22Rv1 (cell line): ENCODE data around the gene DDB1.
A peak's percentile ranks its signal among the peaks of the same experiment; 100 is the strongest.

ENCODE experiments used
- H3K27ac ChIP-seq: fragments of 450-650 bp; 2 replicates; pipeline ENCODE4 v1.5.1; 2017
- ZFX ChIP-seq: fragments of 450-650 bp; IDR thresholded peaks from 2 replicates; pipeline ENCODE4 v1.6.1; 2017; ENCODE audit warnings: antibody characterized with exemption, borderline replicate concordance
- TF ChIP-seq, protein P1 (sequence below): fragments of 450-650 bp; IDR thresholded peaks from 2 replicates; pipeline ENCODE4 v1.5.1; 2017; ENCODE audit warnings: mild to moderate bottlenecking

Gene DDB1

DNA sequence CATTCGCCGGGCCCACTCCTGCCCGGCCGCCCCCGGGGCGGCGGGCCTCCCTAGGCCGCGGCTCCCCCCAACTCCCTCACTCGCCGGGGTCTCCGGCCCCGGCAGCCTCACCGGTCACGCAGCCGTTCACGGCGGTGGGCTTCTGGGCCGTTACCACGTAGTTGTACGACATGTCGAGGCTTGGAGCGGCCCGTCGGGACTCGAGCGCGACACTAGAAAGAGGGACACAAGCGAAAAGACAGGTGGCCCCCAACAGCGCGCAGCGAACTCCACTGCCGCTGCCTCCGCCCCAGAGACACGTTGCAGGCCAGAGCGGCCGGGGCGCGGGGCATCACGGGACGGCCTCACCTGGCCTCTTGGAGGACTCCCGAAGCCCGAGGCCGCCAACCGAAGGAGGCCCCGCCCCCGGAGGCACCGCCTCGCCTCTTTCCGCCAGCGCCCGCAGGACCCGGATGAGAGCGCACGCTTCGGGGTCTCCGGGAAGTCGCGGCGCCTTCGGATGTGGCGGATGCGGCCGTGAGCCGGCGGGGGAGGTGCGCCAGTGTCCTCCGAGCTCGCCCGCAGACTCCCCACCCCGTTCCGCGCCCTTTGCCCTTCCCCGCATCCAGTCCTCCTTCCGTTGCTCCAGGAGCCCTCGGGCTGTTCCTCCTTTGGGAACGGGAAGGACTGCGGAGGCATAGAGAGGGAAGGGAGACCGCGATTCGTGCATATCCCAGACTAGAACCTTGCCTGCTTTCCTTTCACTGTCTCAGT lies at the start of gene DDB1, which contains the start of gene TKFC:
TSS of gene DDB1 (minus strand) at position 309 of the 753 bp plus-strand sequence. CDS start at position 172, 137 bp downstream.
TSS of gene TKFC (plus strand) at position 432 of the 753 bp plus-strand sequence. CDS start 1,501 bp downstream, outside the sequence.
- H3K27ac ChIP-seq: peak within 1 kb of the TSS; percentile 84

DNA sequence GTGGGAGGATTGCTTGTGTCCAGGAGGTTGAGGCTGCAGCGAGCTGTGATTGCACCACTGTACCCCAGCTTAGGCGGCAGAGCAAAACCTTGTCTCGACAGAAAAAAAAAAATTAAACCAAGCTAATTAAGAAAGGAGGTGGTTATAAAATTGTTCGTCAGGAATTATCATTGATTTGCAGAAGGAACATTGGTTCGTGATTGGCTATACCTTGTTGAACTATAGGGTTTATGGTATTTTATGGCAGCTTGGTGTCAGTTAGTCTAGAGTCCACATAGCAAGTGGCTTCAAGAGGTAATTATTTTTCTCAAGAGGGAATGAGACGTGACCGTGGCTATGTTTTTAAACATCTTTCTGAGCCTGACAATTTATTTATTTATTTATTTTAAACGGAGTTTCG lies 48.0 kb upstream of the DDB1 start:
- TF ChIP-seq, protein P1, sequence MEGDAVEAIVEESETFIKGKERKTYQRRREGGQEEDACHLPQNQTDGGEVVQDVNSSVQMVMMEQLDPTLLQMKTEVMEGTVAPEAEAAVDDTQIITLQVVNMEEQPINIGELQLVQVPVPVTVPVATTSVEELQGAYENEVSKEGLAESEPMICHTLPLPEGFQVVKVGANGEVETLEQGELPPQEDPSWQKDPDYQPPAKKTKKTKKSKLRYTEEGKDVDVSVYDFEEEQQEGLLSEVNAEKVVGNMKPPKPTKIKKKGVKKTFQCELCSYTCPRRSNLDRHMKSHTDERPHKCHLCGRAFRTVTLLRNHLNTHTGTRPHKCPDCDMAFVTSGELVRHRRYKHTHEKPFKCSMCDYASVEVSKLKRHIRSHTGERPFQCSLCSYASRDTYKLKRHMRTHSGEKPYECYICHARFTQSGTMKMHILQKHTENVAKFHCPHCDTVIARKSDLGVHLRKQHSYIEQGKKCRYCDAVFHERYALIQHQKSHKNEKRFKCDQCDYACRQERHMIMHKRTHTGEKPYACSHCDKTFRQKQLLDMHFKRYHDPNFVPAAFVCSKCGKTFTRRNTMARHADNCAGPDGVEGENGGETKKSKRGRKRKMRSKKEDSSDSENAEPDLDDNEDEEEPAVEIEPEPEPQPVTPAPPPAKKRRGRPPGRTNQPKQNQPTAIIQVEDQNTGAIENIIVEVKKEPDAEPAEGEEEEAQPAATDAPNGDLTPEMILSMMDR: no peak
- TF ChIP-seq ZFX: no peak

More for the DNA sequence above, at the start of gene DDB1, which contains the start of gene TKFC:
- TF ChIP-seq, protein P1: no peak
- no peak for TF ChIP-seq ZFX

DNA sequence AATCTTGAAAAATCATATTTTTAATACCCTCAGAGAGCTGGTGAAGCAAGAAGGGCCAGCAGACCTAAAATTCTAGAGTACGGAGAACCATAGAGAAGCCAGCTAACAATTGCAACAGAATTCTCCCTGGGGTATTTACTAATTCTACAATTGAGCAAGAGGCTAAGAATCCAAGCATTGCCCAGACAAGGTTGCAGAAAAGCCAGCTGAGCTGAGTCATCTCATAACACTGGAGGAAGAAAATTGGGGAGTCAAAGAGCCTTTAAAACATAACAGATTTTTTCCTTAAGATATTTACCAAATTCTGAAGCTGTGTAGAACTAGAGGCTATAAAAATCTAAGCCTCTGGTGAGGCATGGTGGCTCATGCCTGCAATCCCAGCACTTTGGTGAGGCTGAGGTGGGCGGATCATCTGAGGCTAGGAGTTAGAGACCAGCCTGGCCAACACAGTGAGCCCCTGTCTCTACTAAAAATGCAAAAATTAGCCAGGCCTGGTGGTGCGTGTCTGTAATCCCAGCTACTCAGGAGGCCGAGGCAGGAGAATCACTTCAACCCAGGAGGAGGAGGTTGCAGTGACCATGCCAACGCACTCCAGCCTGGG lies 45.9 kb upstream of the DDB1 start:
- H3K27ac ChIP-seq: no peak overlapping the region
- TF ChIP-seq ZFX: no peak
- TF ChIP-seq, protein P1: no peak

More for the DNA sequence above, 48.0 kb upstream of the DDB1 start:
- no peak overlapping the region for H3K27ac ChIP-seq

DNA sequence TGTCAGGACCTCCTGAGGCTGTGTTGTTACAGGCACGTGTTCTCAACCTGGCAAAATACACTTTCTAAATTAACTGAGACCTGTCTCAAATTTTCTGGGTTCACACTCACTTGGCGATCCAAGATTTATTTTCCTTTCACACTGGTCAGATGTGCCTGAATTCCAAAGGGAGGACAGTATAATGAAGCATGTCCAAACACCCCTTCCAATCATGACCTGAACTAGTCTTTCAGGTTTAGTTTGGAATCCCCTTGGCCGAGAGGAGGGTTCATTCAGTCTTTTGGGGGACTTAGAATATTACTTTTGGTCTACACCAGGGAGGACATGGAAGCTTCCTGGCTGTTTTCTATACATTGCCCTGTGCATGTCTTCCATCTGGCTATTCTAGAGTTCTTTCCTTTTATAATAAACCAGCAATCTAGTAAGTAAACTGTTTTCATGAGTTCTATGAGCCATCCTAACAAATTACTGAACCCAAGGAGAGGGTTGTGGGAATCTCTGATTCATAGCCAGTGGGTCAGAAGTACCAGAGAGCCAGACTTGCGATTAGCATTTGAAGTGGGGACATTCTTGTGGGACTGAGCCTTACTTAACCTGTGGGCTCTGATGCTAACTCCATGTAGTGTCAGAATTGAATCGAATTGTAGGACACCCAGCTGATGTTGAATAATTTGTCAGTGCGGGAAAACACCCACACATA lies 44.7 kb upstream of the DDB1 start:
- no peak overlapping the region for H3K27ac ChIP-seq
- no peak for TF ChIP-seq ZFX
- TF ChIP-seq, protein P1: no peak

DNA sequence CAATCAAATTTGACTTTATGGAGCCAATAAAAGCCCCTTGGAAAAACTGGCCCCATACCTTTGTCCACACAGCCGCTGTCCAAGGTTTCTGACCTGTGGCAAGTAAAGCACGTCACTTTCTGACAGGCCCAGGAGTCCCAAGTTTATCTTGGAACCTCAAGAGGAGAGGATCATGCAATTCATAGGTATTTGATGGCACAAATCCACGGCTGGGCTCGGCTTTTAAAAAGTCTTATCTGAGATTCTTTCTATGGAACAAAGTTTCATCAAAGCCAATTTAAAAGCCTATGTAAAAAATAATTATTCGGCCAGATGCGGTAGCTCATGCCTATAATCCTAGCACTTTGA lies 42.8 kb upstream of the DDB1 start:
- no peak overlapping the region for H3K27ac ChIP-seq
- no peak for TF ChIP-seq ZFX
- TF ChIP-seq, protein P1: no peak

DNA sequence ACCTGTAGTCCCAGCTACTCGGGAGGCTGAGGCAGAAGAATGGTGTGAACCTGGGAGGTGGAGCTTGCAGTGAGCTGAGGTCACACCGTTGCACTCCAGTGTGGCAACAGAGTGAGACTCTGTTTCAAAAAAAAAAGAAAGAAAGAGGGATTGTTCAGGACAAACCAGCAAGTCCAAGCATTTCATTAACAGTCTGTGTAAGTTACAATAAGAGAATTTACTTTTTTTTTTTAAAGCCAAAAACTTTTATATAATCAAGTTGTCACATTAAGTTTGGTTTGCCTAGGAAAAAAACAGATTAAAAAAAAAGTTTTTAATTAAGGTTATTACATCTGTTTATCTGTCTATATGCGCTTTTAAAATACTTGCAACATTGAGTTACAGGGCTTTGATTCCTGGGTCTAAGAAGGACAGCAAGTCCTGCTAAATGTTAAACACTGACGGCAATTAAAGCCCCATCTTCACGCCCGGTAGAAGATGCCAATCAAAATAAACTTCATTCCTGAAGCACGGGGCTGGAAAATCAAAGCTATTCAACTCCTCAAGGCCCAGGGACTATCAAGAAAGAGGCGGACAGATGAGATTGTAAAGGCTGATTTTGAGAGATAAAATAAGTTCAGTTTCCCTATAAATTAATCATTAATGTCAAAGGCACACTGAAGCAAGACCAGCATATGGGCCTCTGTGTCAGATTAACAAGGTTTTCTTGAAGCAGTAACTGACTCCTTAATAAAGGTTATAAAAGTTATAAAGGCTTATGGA lies 39.9 kb upstream of the DDB1 start:
- no peak overlapping the region for H3K27ac ChIP-seq
- TF ChIP-seq, protein P1: no peak
- TF ChIP-seq ZFX: no peak
